Measurements from ENCODE around the gene PURA. TPM values are rescaled to one million over a fixed set of nuclear protein-coding genes. Genes with fewer than 3 reads are reported as not detected.

The PURA gene
- polyA plus RNA-seq, 3 donors: 1.1 to 1.6 (median 1.2) TPM

DNA sequence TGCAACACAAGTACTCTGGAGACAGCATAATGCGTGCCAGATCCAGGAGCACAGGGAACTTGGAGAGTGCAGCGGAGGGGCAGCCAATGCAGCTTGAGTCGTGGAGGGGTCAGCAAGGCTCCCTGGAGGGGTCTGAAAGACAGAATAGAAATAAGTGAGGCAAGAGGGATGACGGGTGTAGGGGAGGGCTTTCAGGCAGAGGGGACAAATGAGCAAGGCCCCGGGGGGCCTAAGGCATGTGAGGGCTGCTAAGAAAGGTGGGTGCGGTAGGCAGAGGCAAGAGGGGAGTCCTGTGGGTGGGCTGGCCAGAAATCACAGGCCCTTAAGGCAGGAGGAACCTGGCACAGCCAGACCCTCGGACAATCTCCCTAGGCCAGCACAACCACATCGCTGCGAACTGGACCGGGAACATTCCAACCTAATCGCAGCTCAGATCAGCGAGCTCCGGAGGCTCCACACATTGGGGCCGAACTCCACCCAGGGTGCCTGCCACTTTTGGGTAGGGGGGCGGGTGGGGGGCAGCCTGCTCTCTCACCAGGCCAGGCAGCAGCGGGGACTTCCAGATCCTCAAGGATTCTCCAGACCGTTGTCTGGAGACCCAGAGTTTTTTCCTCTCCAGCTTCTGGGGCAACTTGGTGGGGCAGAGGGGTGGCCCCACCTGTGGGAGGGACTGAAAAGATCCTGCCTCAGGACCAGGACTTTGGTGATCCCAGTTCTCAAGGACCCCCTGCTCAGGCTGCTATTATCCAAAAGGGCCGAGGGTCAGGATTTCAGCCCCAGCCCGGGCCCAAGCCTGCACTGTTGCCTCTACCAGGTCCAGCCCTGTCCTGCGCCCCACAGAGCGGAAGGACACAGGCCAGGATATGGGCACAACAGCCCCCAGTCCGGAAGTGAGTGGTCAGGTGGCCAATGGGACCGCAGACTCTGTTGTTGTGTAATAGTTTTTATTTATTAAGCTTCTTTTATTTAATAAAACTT, 38.4 kb downstream of the PURA start:
- Histone ChIP-seq H3K4me2 (replicated peaks; ENCODE audit: extremely low read depth, low read length, poor library complexity, severe bottlenecking) (no peak overlapping the region), H2AFZ (ENCODE audit: insufficient read depth, low read depth, low read length, poor library complexity, severe bottlenecking) (no peak overlapping the region), H3K9ac (ENCODE audit: insufficient read depth, low read length, poor library complexity, severe bottlenecking) (no peak overlapping the region), H3K27ac (ENCODE audit: low read depth in 1 of 2, low read length in 2 of 2) (no peak overlapping the region), H3K9me3 (replicated peaks in 1 of 2; ENCODE audit: control insufficient read depth in 1 of 2, insufficient read depth in 1 of 2, low read length in 2 of 2) (no peaks in the 10 kb centered on the region), H3K79me2 (ENCODE audit: insufficient read depth, low read length) (no peaks in the 10 kb centered on the region), H3K27me3 (ENCODE audit: control insufficient read depth in 2 of 2, insufficient read depth in 2 of 2, low read length in 2 of 2) (peaks cover 7 to 15% of the 10 kb centered on the region in 2 donors), H3K4me1 (ENCODE audit: control insufficient read depth in 1 of 2, insufficient read depth in 2 of 2, low read length in 2 of 2) (peaks cover 3 to 21% of the 10 kb centered on the region in 2 donors), H3K4me3 (replicated peaks in 1 of 3; ENCODE audit: low read depth in 2 of 3, low read length in 3 of 3) (no peak overlapping the region), H4K20me1 (ENCODE audit: insufficient read depth, low read length) (peaks cover 5% of the 10 kb centered on the region), H3K36me3 (replicated peaks in 1 of 2; ENCODE audit: control insufficient read depth in 1 of 2, insufficient read depth in 2 of 2, low read length in 2 of 2) (no peaks in the 10 kb centered on the region)
- H3K4me1 Mint-ChIP-seq: peaks cover 19% of the 10 kb centered on the region
- DNase-seq: no peak
- H3K9me3 Mint-ChIP-seq: peaks cover 0 to 2% (median 0%) of the 10 kb centered on the region in 7 donors
- TF ChIP-seq, protein P1, sequence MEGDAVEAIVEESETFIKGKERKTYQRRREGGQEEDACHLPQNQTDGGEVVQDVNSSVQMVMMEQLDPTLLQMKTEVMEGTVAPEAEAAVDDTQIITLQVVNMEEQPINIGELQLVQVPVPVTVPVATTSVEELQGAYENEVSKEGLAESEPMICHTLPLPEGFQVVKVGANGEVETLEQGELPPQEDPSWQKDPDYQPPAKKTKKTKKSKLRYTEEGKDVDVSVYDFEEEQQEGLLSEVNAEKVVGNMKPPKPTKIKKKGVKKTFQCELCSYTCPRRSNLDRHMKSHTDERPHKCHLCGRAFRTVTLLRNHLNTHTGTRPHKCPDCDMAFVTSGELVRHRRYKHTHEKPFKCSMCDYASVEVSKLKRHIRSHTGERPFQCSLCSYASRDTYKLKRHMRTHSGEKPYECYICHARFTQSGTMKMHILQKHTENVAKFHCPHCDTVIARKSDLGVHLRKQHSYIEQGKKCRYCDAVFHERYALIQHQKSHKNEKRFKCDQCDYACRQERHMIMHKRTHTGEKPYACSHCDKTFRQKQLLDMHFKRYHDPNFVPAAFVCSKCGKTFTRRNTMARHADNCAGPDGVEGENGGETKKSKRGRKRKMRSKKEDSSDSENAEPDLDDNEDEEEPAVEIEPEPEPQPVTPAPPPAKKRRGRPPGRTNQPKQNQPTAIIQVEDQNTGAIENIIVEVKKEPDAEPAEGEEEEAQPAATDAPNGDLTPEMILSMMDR (IDR thresholded peaks at IDR 0.05): no peak
- H3K4me3 Mint-ChIP-seq: no peak overlapping the region
- peaks cover 0 to 4% of the 10 kb centered on the region in 2 donors for H3K36me3 Mint-ChIP-seq
- intact Hi-C loops (cut with micrococcal nuclease): loop anchor here in 1 of 2 donors (10.0 kb wide), 1 partner anchor 368 kb away; no protein-coding TSS in a partner anchor
- 86% methylated on average over 20 of the region's 23 CpGs for WGBS (ENCODE audit: insufficient coverage)
- H3K27me3 Mint-ChIP-seq (ENCODE audit: low read depth in 3 of 3): peaks cover 15 to 27% (median 16%) of the 10 kb centered on the region in 3 donors
- H3K27ac Mint-ChIP-seq: no peak overlapping the region

DNA sequence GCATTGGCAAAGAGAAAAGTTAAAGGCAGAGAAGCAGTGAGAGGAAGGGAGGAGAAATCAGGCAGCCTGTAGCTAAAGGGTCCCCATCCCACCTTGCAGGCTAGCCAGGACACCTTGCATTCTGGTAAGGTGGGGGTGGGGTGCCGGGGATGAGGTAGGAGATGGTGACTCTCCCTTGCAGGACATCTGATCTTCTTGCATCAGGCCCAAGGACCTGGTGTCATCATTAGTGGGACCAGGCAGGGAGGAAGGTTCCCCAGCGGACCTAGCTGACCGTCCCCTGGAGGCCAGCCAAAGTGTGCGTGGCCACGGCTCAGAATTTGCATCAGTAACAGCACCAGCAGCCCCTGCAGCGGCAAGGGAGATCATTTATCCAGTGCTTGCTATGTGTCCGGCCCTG, 39.3 kb downstream of the PURA start:
- Histone ChIP-seq H3K79me2 (ENCODE audit: insufficient read depth, low read length) (no peaks in the 10 kb centered on the region), H4K20me1 (ENCODE audit: insufficient read depth, low read length) (no peaks in the 10 kb centered on the region), H3K9ac (ENCODE audit: insufficient read depth, low read length, poor library complexity, severe bottlenecking) (no peak overlapping the region), H3K36me3 (replicated peaks in 1 of 2; ENCODE audit: control insufficient read depth in 1 of 2, insufficient read depth in 2 of 2, low read length in 2 of 2) (no peaks in the 10 kb centered on the region), H2AFZ (ENCODE audit: insufficient read depth, low read depth, low read length, poor library complexity, severe bottlenecking) (no peak overlapping the region), H3K4me1 (ENCODE audit: control insufficient read depth in 1 of 2, insufficient read depth in 2 of 2, low read length in 2 of 2) (peaks cover 6 to 24% of the 10 kb centered on the region in 2 donors), H3K27me3 (ENCODE audit: control insufficient read depth in 2 of 2, insufficient read depth in 2 of 2, low read length in 2 of 2) (peaks cover 0 to 5% of the 10 kb centered on the region in 2 donors), H3K4me3 (replicated peaks in 1 of 3; ENCODE audit: low read depth in 2 of 3, low read length in 3 of 3) (no peak overlapping the region), H3K27ac (ENCODE audit: low read depth in 1 of 2, low read length in 2 of 2) (no peak overlapping the region), H3K9me3 (replicated peaks in 1 of 2; ENCODE audit: control insufficient read depth in 1 of 2, insufficient read depth in 1 of 2, low read length in 2 of 2) (no peaks in the 10 kb centered on the region), H3K4me2 (replicated peaks; ENCODE audit: extremely low read depth, low read length, poor library complexity, severe bottlenecking) (no peak overlapping the region)
- no peak for DNase-seq
- TF ChIP-seq, protein P1 (IDR thresholded peaks at IDR 0.05): no peak
- H3K4me3 Mint-ChIP-seq: no peak overlapping the region
- H3K27ac Mint-ChIP-seq: no peak overlapping the region
- peaks cover 22% of the 10 kb centered on the region for H3K4me1 Mint-ChIP-seq
- WGBS (ENCODE audit: insufficient coverage): 61% methylated on average over 7 of the region's 7 CpGs
- intact Hi-C loops (cut with micrococcal nuclease): loop anchor here in 1 of 2 donors (10.0 kb wide), 1 partner anchor 368 kb away; no protein-coding TSS in a partner anchor
- peaks cover 8 to 21% (median 10%) of the 10 kb centered on the region in 3 donors for H3K27me3 Mint-ChIP-seq (ENCODE audit: low read depth in 3 of 3)
- peaks cover 0 to 2% (median 0%) of the 10 kb centered on the region in 7 donors for H3K9me3 Mint-ChIP-seq
- H3K36me3 Mint-ChIP-seq: no peaks in the 10 kb centered on the region
